Right kidney (tissue), 1 donor: ENCODE measurements around the gene PAPPA2.
"Not testable (repeated sequence)": the region's sequence is repeated elsewhere in the genome, so short reads cannot be mapped to it uniquely, and the experiment has no call there.

ENCODE experiments used
- DNase-seq: peaks from one replicate; pipeline ENCODE4 v3.0.0-alpha.2; 2016

PAPPA2 gene

DNA sequence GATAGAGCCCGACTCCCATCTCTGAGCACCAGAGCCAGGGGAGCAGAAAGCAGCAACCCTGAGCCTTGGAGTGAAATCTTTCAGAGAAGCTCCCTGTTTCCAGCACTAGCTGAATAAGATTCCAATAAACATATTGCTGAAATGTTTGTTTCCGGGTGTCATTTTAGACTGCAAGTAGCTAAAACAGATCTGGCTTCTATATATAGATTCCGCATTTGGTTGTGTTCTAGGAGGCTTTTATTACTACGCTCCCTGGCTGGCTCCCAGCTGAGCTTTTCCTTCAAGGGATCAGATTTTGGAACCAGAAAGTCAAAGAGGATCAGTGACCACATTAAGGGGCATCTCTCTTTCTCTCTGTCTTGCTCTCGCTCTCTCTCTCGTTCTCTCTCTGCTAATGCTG lies 88.2 kb downstream of the PAPPA2 start:
- DNase-seq: no peak

DNA sequence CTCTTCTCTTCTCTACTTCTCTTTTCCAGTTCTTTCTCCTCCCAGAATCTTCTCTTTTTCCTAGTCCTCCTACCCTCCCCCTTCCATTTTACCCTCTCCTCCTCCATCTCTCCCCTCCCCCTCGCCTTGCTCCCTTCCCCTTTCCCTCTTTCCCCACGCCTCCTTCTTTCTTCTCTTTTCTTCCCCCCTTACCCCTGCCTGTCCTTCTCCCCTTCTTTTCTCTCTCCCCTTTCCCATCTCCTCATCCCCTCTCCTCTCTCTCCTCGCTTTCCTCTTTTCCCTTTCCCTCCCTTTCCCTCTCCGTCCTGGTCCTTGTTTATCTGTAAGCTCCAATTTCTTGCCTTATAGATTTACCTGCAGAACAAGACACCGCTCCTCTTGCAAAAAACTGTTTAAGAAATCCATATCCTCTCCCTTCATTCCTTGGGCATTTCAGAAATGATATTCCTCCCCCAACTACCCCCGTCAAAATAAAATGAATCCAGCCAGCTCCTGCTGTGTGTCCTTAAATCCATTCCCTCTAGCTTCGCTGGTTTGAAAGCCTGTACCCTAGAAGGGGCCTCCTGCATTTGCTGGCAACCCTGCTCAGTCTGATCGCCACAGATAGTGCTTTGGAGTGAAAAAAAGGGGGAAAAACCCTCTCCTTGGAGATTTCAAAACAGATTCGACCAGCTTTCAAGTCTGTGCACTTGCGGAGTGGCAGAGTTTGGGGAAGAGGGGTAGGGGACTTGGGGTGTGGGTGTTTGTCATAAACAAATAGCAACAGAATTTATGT lies 89.4 kb downstream of the PAPPA2 start:
- no peak for DNase-seq

- DNase-seq: no peak
Observed at GRCh38 chr1:176552999-176553398, 90.0 kb downstream of the PAPPA2 start.

GRCh38 chr1:176556288-176556687 lies 93.3 kb downstream of the PAPPA2 start:
- no peak for DNase-seq

- no peak for DNase-seq
Observed at GRCh38 chr1:176557543-176558258, 94.7 kb downstream of the PAPPA2 start.

DNA sequence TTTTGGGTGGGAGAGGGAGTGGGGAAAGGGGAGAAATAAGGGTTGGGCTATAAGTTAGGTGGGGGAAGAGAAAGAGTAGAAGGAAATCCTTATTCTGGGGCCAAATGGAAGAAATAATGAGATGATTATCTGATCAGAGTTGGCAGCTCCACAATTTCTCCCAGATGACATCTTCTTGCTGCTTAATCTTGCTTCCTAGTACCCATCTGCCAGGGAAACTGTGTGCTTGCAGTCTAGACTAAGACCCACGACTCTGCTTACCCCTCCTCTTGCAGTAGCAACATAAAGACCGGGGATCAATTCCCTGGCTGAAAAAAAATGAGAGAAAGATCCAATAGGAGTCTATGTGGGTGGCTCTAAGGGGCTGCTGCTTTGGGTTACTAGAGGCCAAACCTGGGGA lies 95.6 kb downstream of the PAPPA2 start:
- DNase-seq: no peak

GRCh38 chr1:176559474-176559873 lies 96.5 kb downstream of the PAPPA2 start:
- DNase-seq: no peak

DNA sequence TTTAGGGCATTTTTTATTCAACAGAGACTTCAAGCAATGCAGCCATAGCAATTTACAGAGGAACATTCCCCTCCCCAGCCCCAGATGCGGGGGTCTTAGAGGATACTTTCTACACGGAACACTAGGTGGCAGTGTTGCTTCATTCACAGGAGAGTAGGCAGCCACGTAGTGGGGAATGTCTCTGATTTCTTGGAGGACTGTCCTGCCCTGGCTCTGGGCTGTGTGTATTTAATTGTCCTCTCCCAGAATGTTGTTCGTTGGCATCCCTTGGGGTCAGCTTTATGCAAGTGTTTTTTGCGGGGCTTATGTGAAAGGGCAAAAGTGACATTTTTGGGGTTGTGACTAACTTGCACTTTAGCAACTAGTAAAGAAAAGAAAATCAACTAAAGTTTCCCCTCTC lies 96.9 kb downstream of the PAPPA2 start:
- DNase-seq: peak; percentile 70

- DNase-seq: no peak
Observed at GRCh38 chr1:176560681-176561080, 97.7 kb downstream of the PAPPA2 start.

DNA sequence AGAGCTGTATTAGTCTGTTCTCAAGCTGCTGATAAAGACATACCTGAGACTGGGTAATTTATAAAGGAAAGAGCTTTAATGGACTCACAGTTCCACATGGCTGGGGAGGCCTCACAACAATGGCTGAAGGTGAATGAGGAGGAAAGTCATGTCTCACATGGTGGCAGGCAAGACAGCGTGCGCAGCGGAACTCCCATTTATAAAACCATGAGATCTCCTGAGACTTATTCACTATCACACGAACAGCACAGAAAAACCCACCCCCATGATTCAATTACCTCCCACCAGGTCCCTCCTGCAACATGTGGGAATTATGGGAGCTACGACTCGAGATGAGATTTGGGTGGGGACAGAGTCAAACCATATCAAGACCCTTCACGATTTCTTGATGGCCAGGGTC lies 98.8 kb downstream of the PAPPA2 start:
- DNase-seq: not testable (repeated sequence)

DNA sequence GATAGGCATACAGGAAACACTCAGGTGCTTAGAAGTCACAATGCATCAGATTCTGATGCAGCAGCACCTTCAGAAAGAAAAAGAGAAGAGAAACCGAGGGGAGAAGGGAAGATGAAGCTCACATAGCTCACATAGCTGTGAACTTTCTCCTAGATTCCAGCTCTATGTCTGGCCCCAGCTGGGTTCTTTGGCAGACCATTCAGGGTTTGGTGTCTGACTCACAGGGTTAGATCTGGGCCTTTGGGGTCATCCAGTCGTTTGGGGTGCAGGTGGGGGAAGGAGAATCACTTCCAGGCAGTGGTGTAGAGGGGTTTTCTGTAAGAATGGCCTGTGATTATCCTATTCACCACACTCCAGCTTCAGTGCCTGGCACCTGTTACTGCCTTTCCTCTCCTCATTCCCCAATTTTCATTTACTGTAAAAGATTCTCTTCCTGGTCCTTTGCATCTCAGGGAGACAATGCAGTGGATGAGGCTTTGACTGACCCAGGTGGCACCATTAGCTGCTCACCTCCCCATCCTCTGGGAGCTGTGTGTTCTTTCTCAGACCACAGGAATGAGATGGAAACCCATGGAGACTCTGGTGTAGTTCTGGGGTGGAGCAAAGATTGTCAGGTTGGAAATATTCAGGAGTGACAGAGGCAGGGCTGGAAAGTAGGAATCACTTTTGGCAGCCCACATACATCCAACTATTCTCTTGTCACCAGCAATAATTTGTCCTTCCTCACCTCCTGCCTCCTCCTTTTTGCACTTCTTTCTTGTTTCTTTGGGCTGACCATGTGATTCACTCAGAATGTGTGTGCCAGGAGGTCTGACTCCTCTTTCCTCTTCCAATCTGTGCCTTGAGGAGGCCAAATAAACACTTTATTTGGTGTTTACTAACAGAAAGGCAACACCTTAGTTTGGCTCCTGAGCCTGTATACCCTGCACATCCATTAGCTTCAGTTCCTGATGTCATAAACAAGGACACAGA lies 103.3 kb downstream of the PAPPA2 start:
- DNase-seq: no peak

GRCh38 chr1:176567190-176567794 lies 104.3 kb downstream of the PAPPA2 start:
- DNase-seq: no peak

GRCh38 chr1:176568185-176568584 lies 105.2 kb downstream of the PAPPA2 start:
- no peak for DNase-seq

DNA sequence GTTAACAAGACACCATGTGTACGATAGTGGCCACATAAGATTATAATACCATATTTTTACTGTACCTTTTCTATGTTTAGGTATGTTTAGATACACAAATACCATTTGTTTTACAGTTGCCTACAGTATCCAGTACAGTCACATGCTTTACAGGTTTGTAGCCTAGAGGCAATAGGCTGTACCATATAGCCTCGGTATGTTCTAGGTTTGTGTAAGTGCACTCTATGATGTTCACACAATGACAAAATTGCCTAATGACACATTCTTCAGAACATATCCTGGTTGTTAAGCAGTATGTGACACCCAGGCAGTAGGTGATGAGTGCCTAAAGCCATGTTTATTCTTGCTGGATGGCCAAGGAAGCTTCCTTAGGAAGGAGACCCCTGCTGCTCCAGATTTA lies 111.8 kb downstream of the PAPPA2 start:
- no peak for DNase-seq

GRCh38 chr1:176575991-176576390 lies 113.0 kb downstream of the PAPPA2 start:
- no peak for DNase-seq

- DNase-seq: no peak
Observed at GRCh38 chr1:176576670-176577069, 113.7 kb downstream of the PAPPA2 start.

DNA sequence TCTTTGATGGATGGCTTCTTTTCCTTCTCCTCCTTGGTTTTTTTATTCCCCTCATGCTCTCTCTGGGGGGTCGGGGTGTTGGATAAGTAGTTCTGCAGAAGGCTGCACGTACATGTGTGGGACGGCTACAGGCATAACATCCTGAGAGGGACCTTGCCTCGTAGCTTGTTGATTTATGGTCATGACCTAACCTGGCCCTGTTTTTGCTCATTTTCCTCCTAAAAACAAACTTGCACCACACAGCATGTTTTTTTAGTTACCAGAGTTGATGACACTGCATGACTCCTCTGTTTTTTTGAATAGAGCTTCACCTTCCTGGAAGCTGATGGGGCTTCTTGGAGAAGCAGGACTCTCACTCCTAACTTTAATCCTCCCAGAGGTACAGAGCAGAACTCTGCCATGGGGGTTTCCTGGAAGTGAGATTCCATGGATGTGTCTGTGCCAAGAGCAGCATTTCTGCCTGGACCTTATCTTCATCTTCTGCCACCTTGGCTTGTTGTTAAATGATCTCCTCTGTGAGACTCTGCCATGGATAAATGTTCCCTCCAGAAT lies 114.7 kb downstream of the PAPPA2 start:
- no peak for DNase-seq

- DNase-seq: no peak
Observed at GRCh38 chr1:176579087-176579486, 116.1 kb downstream of the PAPPA2 start.

DNA sequence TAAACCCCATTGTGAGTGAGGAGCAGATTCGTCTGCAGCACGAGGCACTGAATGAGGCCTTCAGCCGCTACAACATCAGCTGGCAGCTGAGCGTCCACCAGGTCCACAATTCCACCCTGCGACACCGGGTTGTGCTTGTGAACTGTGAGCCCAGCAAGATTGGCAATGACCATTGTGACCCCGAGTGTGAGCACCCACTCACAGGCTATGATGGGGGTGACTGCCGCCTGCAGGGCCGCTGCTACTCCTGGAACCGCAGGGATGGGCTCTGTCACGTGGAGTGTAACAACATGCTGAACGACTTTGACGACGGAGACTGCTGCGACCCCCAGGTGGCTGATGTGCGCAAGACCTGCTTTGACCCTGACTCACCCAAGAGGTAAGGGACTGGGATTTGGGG lies 132.2 kb downstream of the PAPPA2 start:
- no peak for DNase-seq

GRCh38 chr1:176601348-176601747 lies 138.4 kb downstream of the PAPPA2 start:
- no peak for DNase-seq

GRCh38 chr1:176602388-176603004 lies 139.5 kb downstream of the PAPPA2 start:
- DNase-seq: no peak

DNA sequence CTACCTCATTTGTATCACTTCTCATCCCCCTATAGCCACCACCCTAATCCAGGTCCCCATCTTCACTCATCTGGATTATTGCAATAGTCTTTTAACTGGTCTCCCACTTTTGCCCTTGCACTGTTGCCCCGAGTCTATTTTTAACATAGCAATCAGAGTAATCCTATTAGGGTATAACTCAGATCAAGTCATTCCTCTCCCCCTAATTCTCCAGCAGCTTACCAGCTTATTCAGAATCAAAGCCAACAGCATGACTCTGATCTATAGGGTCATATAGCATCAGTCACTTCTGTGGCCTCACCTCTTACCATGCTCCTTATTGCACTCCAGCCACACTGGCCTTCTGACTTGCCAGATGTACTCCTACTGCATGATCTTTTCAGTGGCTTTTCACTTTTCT lies 140.7 kb downstream of the PAPPA2 start:
- no peak for DNase-seq
